Transverse colon (tissue), 4 donors: Measurements from ENCODE around the gene PRPF6. TPM values are rescaled to one million over a fixed set of nuclear protein-coding genes. Genes with fewer than 3 reads are reported as not detected.

ENCODE experiments used
- DNase-seq: peaks from one replicate; pipeline ENCODE4 v3.0.0-alpha.2; 2019
- H3K27ac ChIP-seq, 4 donors: fragments of 200-600 bp; sonication (generic); 2 replicates each; pipeline ENCODE4 v1.5.1; 2016 to 2018; ENCODE audit warnings: inconsistent platforms in 4 of 4
- H3K27me3 ChIP-seq: fragments of 200-600 bp; sonication (generic); 2 replicates; pipeline ENCODE4 v1.5.1; 2017; ENCODE audit warnings: inconsistent platforms
- H3K36me3 ChIP-seq, 4 donors: fragments of 200-600 bp; sonication (generic); 2 replicates each; pipeline ENCODE4 v1.5.1; 2017 to 2019; ENCODE audit warnings: inconsistent platforms in 4 of 4
- H3K4me1 ChIP-seq, 4 donors: fragments of 200-600 bp; sonication (generic); 2 replicates each; pipeline ENCODE4 v1.5.1; 2017 to 2020; ENCODE audit warnings: inconsistent platforms in 4 of 4
- H3K4me3 ChIP-seq, 4 donors: fragments of 200-600 bp; sonication (generic); 1 replicate in 1 of 4; 2 replicates in 3 of 4; pipeline versions ENCODE4 v1.5.1 to v1.6.1; 2017 to 2019; ENCODE audit warnings: inconsistent platforms in 4 of 4
- H3K9me3 ChIP-seq, 2 donors: fragments of 200-600 bp; sonication (generic); 2 replicates each; pipeline ENCODE4 v1.5.1; 2017 to 2019; ENCODE audit warnings: inconsistent platforms in 2 of 2
- EP300 ChIP-seq: sonication (generic); formaldehyde crosslinking; IDR thresholded peaks from one replicate; pipeline ENCODE4 v1.6.1; 2017; ENCODE audit warnings: antibody characterized with exemption, low read depth
- POLR2A ChIP-seq: fragments of 450-650 bp; IDR thresholded peaks from one replicate; pipeline ENCODE4 v1.6.1; 2016; ENCODE audit warnings: antibody characterized with exemption, mild to moderate bottlenecking, moderate library complexity
- POLR2AphosphoS5 ChIP-seq, 3 donors: sonication (generic); formaldehyde crosslinking; IDR thresholded peaks; one replicate each; pipeline ENCODE4 v1.6.1; 2016; ENCODE audit warnings: antibody characterized with exemption in 3 of 3
- WGBS, 2 donors: methylation state at CpG; one replicate each; pipeline ENCODE4 v1.1.5; 2018; ENCODE audit warnings: low coverage in 1 of 2; 5-methylcytosine and 5-hydroxymethylcytosine counted together
- in situ Hi-C, 4 donors: fragments of 200-750 bp; cut with MboI; loops; one replicate each; pipeline versions ENCODE4 v1.15.0 to v1.15.1; 2017; ENCODE audit warnings: low sequenced_read_pairs in 3 of 4, low pct_ligation_motif_present in 1 of 4, low pct_unique_long_range_greater_than_20kb in 1 of 4
- intact Hi-C: fragments of 100-400 bp; cut with DNase I; formaldehyde crosslinking; loops from one replicate; pipeline ENCODE4 v1.15.1; 2023; ENCODE audit warnings: low total_unique reads
- total RNA-seq, 4 donors: library from RNA; depleted of rRNA; stranded (reverse); fragments of >200 nt; gene quantifications; one replicate each; pipeline ENCODE4 v1.1.0, GENCODE V29; 2016
- TF ChIP-seq, protein P1 (sequence below), 5 experiments: fragments of 200-600 bp in 3 of 5; fragments of 450-650 bp in 2 of 5; sonication (generic) in 3 of 5; IDR thresholded peaks; 1 replicate in 2 of 5; 2 replicates in 3 of 5; pipeline ENCODE4 v1.5.1; 2016 to 2017; ENCODE audit warnings: antibody characterized with exemption in 5 of 5, inconsistent platforms in 3 of 5, mild to moderate bottlenecking in 2 of 5, moderate library complexity in 1 of 5

Gene PRPF6
- total RNA-seq, 4 donors from 2014 or later: 29.2 to 55.7 (median 51.8) TPM

DNA sequence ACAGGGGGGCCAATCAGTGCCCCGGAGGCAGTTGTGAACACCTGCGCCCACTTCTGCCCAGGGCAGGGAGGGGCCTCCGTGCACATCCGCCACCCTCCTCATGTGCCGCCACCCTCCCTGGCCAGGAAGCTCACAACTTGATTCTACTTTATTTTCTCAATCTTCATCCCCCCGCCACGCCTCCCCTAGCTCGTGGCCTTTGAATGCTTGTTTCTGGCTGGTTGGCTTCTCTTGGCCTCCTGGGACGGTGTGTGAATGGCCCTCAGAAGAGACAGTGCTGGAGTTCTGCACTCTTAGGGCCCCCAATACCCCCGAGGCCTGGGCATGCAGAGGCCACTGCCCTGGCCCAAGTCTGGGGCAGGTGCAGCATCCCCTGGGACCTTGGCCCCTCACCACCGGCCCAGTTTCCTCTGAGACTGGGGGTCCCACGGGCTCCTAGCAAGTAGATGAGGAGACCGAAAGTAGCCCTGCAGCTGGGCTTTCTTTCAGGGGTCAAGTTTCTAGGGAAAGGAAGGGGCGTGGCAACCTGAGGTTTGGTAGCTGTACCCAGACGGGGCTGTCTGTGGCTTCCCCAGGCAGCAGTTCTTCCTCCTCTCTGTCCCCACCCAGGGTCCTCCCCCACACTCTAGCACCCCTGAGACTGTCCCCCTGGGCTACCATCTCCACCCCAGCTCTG is 97.1 kb downstream of the PRPF6 start:
- Histone ChIP-seq H3K27ac (peak overlapping the region; percentile 59 to 78 (median 76)), H3K4me1 (peaks cover 9 to 30% (median 15%) of the 10 kb centered on the region in 4 donors), H3K27me3 (peaks cover 36% of the 10 kb centered on the region), H3K4me3 (peak overlapping the region in 3 of 4 donors; percentile 56 to 84 (median 74)), H3K9me3 (no peaks in the 10 kb centered on the region), H3K36me3 (no peaks in the 10 kb centered on the region)
- intact Hi-C loops (no loop called here), in situ Hi-C loops (no loop called here)
- 40 to 47% methylated on average over 2 to 15 of the region's 15 CpGs for WGBS, 2 donors
- TF ChIP-seq POLR2A (no peak), EP300 (no peak), POLR2AphosphoS5 (IDR thresholded peaks at IDR 0.05) (no peak)
- TF ChIP-seq, protein P1, sequence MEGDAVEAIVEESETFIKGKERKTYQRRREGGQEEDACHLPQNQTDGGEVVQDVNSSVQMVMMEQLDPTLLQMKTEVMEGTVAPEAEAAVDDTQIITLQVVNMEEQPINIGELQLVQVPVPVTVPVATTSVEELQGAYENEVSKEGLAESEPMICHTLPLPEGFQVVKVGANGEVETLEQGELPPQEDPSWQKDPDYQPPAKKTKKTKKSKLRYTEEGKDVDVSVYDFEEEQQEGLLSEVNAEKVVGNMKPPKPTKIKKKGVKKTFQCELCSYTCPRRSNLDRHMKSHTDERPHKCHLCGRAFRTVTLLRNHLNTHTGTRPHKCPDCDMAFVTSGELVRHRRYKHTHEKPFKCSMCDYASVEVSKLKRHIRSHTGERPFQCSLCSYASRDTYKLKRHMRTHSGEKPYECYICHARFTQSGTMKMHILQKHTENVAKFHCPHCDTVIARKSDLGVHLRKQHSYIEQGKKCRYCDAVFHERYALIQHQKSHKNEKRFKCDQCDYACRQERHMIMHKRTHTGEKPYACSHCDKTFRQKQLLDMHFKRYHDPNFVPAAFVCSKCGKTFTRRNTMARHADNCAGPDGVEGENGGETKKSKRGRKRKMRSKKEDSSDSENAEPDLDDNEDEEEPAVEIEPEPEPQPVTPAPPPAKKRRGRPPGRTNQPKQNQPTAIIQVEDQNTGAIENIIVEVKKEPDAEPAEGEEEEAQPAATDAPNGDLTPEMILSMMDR (IDR thresholded peaks at IDR 0.05): no peak
- peak; percentile 68 for DNase-seq

GRCh38 chr20:64078934-64079272 is 98.0 kb downstream of the PRPF6 start:
- TF ChIP-seq, protein P1 (IDR thresholded peaks at IDR 0.05): no peak
- TF ChIP-seq POLR2A: no peak
- no peak for TF ChIP-seq EP300
- TF ChIP-seq POLR2AphosphoS5 (IDR thresholded peaks at IDR 0.05): no peak
- H3K27me3 ChIP-seq: peaks cover 45% of the 10 kb centered on the region
- in situ Hi-C loops (no loop called here), intact Hi-C loops (no loop called here)
- no peaks in the 10 kb centered on the region for H3K36me3 ChIP-seq
- H3K4me3 ChIP-seq: peak overlapping the region; percentile 56 to 84 (median 79)
- H3K9me3 ChIP-seq: no peaks in the 10 kb centered on the region
- DNase-seq: no peak
- H3K27ac ChIP-seq: peak overlapping the region; percentile 59 to 78 (median 76)
- 12% methylated on average over 4 of the region's 4 CpGs; no CpG with 5 or more reads in 1 of the 2 donors for WGBS, 2 donors
- H3K4me1 ChIP-seq: peaks cover 13 to 38% (median 21%) of the 10 kb centered on the region in 4 donors

- TF ChIP-seq POLR2AphosphoS5 (IDR thresholded peaks at IDR 0.05) (no peak), POLR2A (no peak), EP300 (no peak)
- TF ChIP-seq, protein P1 (IDR thresholded peaks at IDR 0.05): no peak
- Histone ChIP-seq H3K27me3 (peaks cover 51% of the 10 kb centered on the region), H3K36me3 (no peaks in the 10 kb centered on the region), H3K4me3 (peak within 1 kb of the TSS; percentile 56 to 84 (median 79)), H3K27ac (peak within 1 kb of the TSS; percentile 71 to 82 (median 76)), H3K9me3 (no peaks in the 10 kb centered on the region), H3K4me1 (peaks cover 13 to 44% (median 27%) of the 10 kb centered on the region in 4 donors)
- 0 to 1% methylated on average over 1 to 38 of the region's 73 CpGs for WGBS, 2 donors
- in situ Hi-C loops (no loop called here), intact Hi-C loops (no loop called here)
- DNase-seq: peak; percentile 76
These were observed 98.5 kb downstream of the PRPF6 start, which contains the start of gene RGS19 for GRCh38 chr20:64079273-64080012. RGS19 (minus strand) TSS chr20:64079518; CDS start chr20:64076886, 2,632 bp downstream.
